Karpas-422 (cell line): Measurements from ENCODE around the gene TOMM34. TPM values are rescaled to one million over a fixed set of nuclear protein-coding genes. Genes with fewer than 3 reads are reported as not detected.

ENCODE experiments used
- small RNA-seq: library from RNA; depleted of rRNA; stranded (forward); fragments of <200 nt; gene quantifications from one replicate; pipeline ENCODE3, GENCODE V24; 2014
- total RNA-seq: library from RNA; depleted of rRNA; stranded (reverse); fragments of >200 nt; shearing (Covaris generic); gene quantifications from 2 replicates; pipeline ENCODE4 v1.2.3, GENCODE V29; 2014; ENCODE audit warnings: low replicate concordance; rRNA removed

Gene TOMM34
- total RNA-seq, 1 experiment from 2014 or later, result 42.7 TPM

Small RNA genes lying within 50 kb of the gene (small RNA-seq; reads per million reads assigned to genes)
- not detected for gene RF00019

Other genes with a start within 250 kb of the TOMM34 start
- not detected in 2 replicates for gene CCN5, start 245.0 kb downstream of the TOMM34 start, total RNA-seq
- gene KCNK15, start 214.5 kb downstream of the TOMM34 start, total RNA-seq, result not detected in 2 replicates
- not detected in 2 replicates for gene RIMS4, start 149.9 kb downstream of the TOMM34 start, total RNA-seq
- 56.1 and 92.1 TPM in 2 replicates for gene YWHAB, start 74.7 kb downstream of the TOMM34 start, total RNA-seq
- gene PABPC1L, start 50.3 kb downstream of the TOMM34 start, total RNA-seq, result 68.3 and 81.0 TPM in 2 replicates
- 60.8 and 89.0 TPM in 2 replicates for gene STK4, start 6.1 kb upstream of the TOMM34 start, total RNA-seq
- gene KCNS1, start 140.7 kb upstream of the TOMM34 start, total RNA-seq, result not detected in 2 replicates
- not detected in 2 replicates for gene WFDC5, start 154.8 kb upstream of the TOMM34 start, total RNA-seq
- gene WFDC12, start 164.1 kb upstream of the TOMM34 start, total RNA-seq, result not detected in 2 replicates
- not detected in 2 replicates for gene PI3, start 214.5 kb upstream of the TOMM34 start, total RNA-seq
- gene SEMG1, start 246.6 kb upstream of the TOMM34 start, total RNA-seq, result not detected in 2 replicates